Lower lobe of right lung (tissue), 2 donors: Measurements from ENCODE around the gene GDF7. TPM values are rescaled to one million over a fixed set of nuclear protein-coding genes. Genes with fewer than 3 reads are reported as not detected.

Source experiments
- ATAC-seq, 2 donors: fragments of 200-7000 bp; cut with Tn5 transposase; one replicate each; pipeline ENCODE4 v1.9.1; 2020 to 2022; ENCODE audit warnings: mild to moderate bottlenecking in 2 of 2, moderate library complexity in 2 of 2
- DNase-seq: peaks from one replicate; pipeline ENCODE4 v3.0.0-alpha.2; 2020
- H3K27ac ChIP-seq: fragments of 200-600 bp; one replicate; pipeline ENCODE4 v1.8.0; 2022
- H3K27me3 ChIP-seq: fragments of 200-600 bp; one replicate; pipeline ENCODE4 v1.8.0; 2022; ENCODE audit warnings: low read depth
- H3K36me3 ChIP-seq: fragments of 200-600 bp; one replicate; pipeline ENCODE4 v1.8.0; 2022; ENCODE audit warnings: mild to moderate bottlenecking
- H3K4me1 ChIP-seq: fragments of 200-600 bp; one replicate; pipeline ENCODE4 v1.8.0; 2022
- H3K4me3 ChIP-seq: fragments of 200-600 bp; one replicate; pipeline ENCODE4 v1.8.0; 2022; ENCODE audit warnings: mild to moderate bottlenecking
- H3K9me3 ChIP-seq: fragments of 200-600 bp; one replicate; pipeline ENCODE4 v1.8.0; 2022
- CTCF ChIP-seq: fragments of 200-600 bp; IDR thresholded peaks from one replicate; pipeline ENCODE4 v1.8.0; 2022; ENCODE audit warnings: antibody characterized with exemption, mild to moderate bottlenecking
- intact Hi-C: fragments of 100-400 bp; cut with DNase I; formaldehyde crosslinking; loops from one replicate; pipeline ENCODE4 v1.11.0; 2022
- total RNA-seq: library from RNA; stranded (reverse); fragmentation: NEBNext Ultra II Directional; extraction: Animal tissue kit (Norgen Biotek cat#: 25700); gene quantifications from one replicate; pipeline ENCODE4 v1.2.1, GENCODE V29; 2021
- donor health status: DM: no; HTN: yes; CAD: no; lungs with severe emphysema.

The GDF7 gene
- total RNA-seq, 1 donor from 2014 or later, result 0.62 TPM

GRCh38 chr2:20623241-20623640, 43.7 kb upstream of the GDF7 start:
- Histone ChIP-seq H3K27ac (no peak overlapping the region), H3K9me3 (no peaks in the 10 kb centered on the region), H3K27me3 (no peaks in the 10 kb centered on the region), H3K4me1 (peaks cover 35% of the 10 kb centered on the region), H3K36me3 (peaks cover 63% of the 10 kb centered on the region), H3K4me3 (no peak overlapping the region)
- no peak for TF ChIP-seq CTCF
- DNase-seq, result peak; percentile 24
- ATAC-seq, result no peak
- intact Hi-C loops, result no loop called here

GRCh38 chr2:20623741-20624155, 43.2 kb upstream of the GDF7 start:
- Histone ChIP-seq H3K27me3 (no peaks in the 10 kb centered on the region), H3K4me1 (peaks cover 30% of the 10 kb centered on the region), H3K27ac (no peak overlapping the region), H3K36me3 (peaks cover 61% of the 10 kb centered on the region), H3K4me3 (no peak overlapping the region), H3K9me3 (no peaks in the 10 kb centered on the region)
- no peak for TF ChIP-seq CTCF
- ATAC-seq, result no peak
- intact Hi-C loops, result no loop called here
- peak; percentile 43 for DNase-seq

DNA sequence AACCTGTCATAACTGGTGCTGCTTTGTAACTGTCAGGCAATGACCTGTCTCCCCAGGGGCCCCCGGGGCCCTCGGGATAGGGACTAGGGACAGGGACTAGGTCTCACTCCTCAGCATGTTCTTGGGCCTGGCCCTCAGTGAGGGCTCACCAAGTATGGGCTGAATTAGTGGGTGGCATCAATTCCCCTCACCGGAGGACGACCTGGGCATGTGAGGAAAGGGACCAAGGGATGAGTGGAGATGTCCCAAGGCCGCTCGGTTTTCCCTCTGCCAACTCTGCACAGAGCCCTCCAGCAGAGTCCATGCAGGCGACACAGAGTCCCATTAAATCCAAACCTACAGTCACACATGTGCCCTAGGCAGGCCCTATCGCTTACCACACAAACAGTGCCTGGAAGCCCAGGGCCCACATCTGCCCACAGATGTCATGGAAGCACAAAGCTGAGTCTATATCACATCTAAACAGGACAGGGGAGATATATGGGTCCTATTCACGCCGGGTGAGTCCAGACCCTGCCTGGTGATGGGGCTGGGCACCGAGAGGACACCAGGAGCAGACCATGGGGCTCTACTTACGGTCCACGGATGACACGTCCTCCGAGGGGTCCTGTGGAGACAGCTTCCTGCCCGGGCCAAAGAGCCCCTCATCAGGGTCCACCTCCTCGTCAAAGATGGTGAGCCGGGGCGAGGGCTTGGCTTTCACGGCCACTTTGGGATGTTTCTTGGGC, 42.6 kb upstream of the GDF7 start:
- Histone ChIP-seq H3K36me3 (peaks cover 63% of the 10 kb centered on the region), H3K4me1 (peaks cover 24% of the 10 kb centered on the region), H3K9me3 (no peaks in the 10 kb centered on the region), H3K4me3 (no peak overlapping the region), H3K27me3 (no peaks in the 10 kb centered on the region), H3K27ac (no peak overlapping the region)
- DNase-seq (no peak), ATAC-seq (no peak)
- intact Hi-C loops, result no loop called here
- no peak for TF ChIP-seq CTCF

GRCh38 chr2:20624884-20625485, 42.0 kb upstream of the GDF7 start:
- no peak for ATAC-seq
- no peak for TF ChIP-seq CTCF
- Histone ChIP-seq H3K4me1 (peaks cover 18% of the 10 kb centered on the region), H3K9me3 (no peaks in the 10 kb centered on the region), H3K36me3 (peaks cover 65% of the 10 kb centered on the region), H3K27me3 (no peaks in the 10 kb centered on the region), H3K27ac (peak overlapping the region; percentile 48), H3K4me3 (no peak overlapping the region)
- intact Hi-C loops, result no loop called here
- peak; percentile 37 for DNase-seq

DNA sequence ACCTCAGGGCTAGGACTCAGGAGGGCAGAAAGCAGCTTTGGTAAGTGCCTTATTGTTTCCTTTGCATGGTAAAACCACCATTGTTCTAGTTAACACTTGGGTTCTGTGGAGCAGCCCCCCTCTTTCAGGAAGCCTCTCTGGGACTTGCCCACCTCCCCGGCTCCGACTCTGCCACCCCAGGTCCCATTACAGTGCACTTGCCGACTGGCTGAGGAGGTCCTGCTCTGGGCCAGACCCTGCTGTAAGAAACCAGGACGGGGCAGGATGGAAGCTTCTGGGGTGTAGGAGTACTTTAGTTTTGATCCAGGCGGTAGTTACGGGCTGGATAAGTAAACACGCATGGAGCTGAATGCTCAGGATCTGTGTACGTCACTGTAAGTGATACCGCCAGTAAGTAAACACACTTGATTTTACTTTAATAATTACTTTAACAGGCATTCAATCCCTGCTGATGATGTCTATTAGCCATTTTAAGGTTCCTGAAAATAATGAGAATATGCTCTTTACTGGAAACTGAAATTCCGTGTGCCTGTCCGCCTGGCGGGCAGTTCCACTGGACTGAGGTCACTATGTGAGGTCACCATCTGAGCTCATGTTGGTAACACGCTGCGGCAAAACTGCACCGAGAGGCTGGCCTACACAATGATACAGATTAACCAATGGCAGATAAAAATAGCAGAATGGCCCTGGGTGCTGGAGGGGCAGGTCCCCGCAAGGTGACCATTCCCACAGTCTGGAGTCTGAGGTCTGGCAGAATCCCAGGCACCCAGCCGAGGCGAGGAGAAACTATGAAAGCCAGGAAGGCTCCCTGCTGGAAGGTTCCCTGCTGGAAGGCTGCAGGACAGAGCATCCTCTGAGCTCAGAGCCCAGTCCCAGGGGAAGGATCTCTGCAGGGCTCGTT, 41.2 kb upstream of the GDF7 start:
- peak; percentile 57 for DNase-seq
- intact Hi-C loops, result no loop called here
- H3K9me3 ChIP-seq, result no peaks in the 10 kb centered on the region
- H3K27me3 ChIP-seq, result no peaks in the 10 kb centered on the region
- no peak overlapping the region for H3K4me3 ChIP-seq
- peak overlapping the region; percentile 48 for H3K27ac ChIP-seq
- TF ChIP-seq CTCF, result peak; percentile 13
- H3K36me3 ChIP-seq, result peaks cover 58% of the 10 kb centered on the region
- peak; percentile 70 to 91 for ATAC-seq
- peaks cover 13% of the 10 kb centered on the region for H3K4me1 ChIP-seq
